Left renal pelvis (tissue), 4 donors: ENCODE data around the gene SCGB1A1. TPM values are rescaled to one million over a fixed set of nuclear protein-coding genes. Genes with fewer than 3 reads are reported as not detected.

ENCODE experiments used
- DNase-seq, 4 donors: peaks; one replicate each; pipeline ENCODE4 v3.0.0-alpha.2; 2013; ENCODE audit warnings: low read depth in 4 of 4, low spot score in 3 of 4
- polyA plus RNA-seq, 4 donors: library from polyadenylated mRNA; unstranded; fragments of 120-200 nt; gene quantifications; one replicate each; pipeline ENCODE4 v1.2.1, GENCODE V29; 2013; ENCODE audit not compliant: insufficient read length in 4 of 4

Gene SCGB1A1
- polyA plus RNA-seq, 4 donors, result not detected

DNA sequence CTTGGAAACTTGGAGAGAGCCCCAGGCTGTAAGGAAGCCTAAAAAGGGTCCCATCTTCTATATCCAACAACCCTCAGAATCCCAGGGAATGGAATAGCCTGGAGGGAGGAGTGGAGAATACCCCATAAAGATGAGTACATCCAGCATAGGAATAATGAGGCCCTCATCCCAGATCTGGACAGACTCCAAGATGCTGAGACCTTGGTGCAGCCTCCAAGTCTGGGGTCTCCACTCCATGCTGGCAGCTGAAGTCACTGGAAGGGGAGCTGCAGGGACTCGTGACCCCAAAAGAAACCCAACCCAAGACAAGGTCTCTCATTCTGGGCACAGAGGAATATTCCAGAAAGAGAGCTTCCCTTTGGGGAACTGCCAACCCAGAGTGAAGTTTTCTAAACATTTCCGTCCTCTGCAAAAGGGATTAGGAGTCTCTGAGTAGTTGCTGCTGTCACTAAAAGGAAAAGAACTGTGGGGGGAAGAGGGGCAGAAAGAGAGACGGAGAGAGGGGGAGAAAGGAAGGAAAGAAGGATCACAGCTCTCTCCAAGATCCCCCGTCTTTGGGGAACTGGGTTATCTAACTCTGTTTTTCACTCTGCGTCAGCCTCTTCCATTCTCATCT lies 589 bp downstream of the SCGB1A1 start:
- DNase-seq, result no peak

DNA sequence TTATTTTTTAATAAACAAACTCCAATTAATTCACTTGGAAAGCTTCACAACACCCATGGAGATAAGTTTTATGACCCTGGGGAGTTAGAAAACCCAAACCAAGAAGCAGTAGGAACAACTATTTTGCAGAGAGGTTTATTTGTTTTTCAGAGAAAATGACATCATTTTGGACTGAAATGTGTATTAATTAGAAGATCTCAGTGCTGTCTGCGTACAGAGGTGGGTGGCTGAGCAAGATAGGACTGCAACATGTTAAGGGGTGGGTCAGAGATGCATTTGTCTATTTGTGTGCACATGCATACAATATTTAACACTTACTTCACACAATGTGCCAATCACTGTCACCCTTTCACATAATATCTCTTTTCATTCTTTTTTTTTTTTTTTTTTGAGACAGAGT lies 1.1 kb downstream of the SCGB1A1 start:
- no peak for DNase-seq

DNA sequence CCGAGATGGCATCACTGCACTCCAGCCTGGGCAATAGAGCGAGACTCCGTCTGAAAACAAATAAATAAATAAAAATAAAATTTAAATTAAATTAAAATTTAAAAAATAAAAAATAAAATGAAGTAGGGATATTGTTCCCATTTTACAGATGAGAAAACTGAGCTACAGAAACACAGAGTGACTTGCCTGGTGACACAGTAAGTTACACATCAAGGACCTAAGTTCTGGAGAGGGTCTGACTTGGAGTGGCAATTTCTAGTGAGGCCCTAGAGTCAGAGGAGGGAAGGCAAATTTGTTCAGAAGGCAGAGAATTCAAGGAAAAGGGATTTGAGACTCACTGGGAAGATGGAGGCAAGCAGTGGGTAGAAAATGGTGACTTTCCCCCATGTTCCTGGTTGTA lies 2.0 kb downstream of the SCGB1A1 start:
- DNase-seq, result no peak

DNA sequence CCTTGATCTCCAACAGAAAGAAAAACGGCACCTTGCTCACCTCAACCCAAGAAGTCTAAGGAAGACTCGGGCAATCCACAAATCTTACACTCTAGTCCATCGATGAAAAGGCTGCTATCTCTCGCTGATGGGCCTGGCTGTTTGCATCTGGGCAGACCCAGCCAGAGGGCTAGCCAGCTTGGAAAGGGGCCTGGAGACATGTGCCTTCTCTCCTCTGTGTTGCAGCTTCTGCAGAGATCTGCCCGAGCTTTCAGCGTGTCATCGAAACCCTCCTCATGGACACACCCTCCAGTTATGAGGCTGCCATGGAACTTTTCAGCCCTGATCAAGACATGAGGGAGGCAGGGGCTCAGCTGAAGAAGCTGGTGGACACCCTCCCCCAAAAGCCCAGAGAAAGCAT lies 3.2 kb downstream of the SCGB1A1 start:
- no peak for DNase-seq

DNA sequence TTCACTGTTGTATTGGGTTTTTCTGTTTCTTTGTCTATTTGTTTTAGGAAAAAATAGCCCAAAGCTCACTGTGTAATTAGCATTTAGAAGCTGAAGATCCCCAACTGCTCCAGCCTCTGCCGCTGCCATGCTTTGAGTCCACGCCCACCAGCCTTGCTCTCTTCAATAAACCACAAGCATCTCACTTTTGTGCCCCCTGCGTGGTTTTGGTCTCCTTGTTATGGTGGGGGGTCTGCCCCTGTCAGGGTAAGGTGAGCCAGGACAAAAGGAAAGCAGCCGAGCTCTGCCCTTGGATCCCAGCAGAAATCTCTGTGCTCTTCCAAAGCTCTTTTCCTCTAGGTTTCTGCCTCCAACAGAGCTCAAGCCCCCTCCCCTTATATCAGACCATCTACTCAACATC lies 4.2 kb downstream of the SCGB1A1 start:
- DNase-seq, result no peak

DNA sequence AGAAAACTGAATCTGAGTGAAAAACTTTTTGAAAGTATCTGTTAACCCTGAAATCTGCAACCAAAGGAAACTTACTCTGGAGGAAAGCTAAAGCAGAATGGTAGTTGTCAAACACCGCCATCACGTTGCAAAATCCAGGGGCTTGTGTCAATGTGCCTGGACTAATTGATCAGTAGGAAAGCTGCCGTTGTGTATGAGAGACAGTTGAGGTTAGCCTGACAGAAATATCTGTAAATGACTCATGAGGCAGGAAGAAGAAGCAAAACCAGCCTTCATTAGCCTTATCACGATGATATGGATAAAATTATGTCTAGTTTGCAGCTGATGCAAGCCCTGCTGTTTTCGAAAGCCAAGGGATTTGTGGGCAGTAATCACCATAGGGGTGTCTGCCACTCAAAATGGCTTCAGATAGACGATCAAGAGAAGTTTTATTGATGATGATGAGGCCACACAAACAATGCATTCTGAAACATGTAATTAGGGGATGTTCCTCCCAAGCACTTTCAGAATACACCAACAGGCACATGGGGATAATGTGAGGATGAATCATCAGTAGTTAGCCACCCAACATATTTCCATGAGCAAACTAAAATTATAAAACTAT lies 8.9 kb downstream of the SCGB1A1 start:
- DNase-seq, result no peak

DNA sequence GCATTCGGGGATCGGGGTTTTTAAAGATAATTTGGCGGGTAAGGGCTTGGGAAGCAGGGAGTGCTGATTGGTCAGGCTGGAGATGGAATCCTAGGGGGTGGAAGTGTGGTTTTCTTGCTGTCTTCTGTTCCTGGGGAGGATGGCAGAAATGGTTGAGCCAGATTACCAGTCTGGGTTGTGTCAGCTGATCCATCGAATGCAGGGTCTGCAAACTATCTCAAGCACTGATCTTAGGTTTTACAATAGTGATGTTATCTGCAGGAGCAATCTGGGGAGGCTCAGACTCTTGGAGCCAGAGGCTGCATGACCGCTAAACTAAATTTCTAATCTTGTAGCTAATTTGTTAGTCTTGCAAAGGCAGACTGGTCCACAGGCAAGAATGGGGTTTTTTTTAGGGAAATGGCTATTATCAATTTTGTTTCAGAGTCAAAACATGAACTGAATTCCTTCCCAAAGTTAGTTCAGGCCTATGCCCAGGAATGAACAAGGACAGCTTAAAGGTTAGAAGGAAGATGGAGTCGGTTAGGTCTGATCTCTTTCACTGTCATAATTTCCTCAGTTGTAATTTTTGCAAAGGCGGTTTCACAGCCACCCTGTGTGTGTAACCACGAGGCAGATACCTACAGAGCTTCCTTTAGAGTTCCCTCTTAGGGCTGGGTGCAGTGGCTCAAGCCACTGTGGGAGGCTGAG lies 10.2 kb downstream of the SCGB1A1 start:
- DNase-seq, result no peak

DNA sequence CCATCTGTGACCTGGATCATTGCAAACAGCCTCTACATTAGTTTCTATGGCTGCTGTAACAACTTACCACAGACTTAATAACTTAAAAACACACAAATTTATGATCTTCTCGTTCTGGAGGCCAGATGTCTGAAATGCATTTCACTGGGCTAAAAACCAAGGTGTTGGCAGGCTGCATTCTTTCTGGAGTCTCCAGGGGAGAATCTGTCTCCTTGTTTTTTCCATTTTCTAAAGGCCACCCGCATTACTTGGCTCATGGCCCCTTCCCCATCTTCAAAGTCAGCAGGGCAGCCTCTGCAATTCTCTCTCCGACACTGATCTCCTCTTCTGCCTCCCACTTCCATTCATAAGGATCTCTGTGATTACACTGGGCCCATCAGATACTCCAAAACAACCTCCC lies 11.6 kb downstream of the SCGB1A1 start:
- no peak for DNase-seq

DNA sequence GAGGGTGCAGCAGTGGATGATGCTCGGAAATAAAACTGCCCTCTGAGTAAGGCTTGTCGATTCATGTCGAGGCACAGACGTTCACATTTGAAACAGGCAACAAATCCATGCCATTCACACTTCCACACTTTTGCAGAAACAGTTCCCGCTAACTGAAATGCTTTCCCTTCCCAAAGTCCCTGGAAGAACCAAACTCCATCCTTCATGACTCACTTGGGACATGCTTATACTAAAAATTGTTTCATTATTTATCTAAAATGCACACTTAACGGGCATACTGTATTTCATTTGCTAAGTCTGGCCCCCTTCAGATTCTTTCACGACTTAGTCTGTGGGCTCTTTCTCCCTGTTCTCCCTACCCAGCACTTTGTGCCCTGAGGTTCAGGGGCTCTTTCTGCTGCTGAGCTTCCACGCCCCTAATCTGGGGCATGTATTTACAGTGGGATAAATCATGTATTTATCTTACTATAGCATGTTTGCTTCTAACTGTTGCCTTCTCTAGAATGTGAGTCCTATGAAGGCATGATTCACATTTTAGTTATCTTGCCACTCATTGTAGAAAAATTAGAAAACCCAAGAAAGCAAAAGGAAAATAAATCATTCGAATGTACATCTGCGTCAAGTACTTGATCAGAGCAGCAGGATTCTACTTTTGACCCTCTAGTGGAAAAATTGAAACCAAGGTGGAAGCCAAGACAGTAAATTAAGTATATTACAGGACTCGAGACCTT lies 12.5 kb downstream of the SCGB1A1 start:
- no peak for DNase-seq

DNA sequence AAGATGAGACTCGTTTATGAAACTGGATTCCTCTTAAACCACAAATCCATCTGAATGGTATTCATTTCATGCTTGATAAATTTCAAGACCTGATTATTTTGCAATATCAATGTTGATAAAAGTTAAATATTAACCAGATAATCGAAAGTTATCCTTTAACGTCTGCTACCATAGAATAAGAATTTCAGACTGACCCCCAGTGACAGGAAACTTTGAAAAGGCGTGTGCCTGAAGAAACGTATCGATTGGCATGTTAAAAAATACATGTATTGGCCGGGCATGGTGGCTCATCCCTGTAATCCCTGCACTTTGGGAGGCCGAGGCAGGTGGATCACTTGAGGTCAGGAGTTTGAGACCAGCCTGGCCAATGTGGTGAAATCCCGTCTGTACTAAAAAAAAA lies 13.9 kb downstream of the SCGB1A1 start:
- DNase-seq, result no peak

DNA sequence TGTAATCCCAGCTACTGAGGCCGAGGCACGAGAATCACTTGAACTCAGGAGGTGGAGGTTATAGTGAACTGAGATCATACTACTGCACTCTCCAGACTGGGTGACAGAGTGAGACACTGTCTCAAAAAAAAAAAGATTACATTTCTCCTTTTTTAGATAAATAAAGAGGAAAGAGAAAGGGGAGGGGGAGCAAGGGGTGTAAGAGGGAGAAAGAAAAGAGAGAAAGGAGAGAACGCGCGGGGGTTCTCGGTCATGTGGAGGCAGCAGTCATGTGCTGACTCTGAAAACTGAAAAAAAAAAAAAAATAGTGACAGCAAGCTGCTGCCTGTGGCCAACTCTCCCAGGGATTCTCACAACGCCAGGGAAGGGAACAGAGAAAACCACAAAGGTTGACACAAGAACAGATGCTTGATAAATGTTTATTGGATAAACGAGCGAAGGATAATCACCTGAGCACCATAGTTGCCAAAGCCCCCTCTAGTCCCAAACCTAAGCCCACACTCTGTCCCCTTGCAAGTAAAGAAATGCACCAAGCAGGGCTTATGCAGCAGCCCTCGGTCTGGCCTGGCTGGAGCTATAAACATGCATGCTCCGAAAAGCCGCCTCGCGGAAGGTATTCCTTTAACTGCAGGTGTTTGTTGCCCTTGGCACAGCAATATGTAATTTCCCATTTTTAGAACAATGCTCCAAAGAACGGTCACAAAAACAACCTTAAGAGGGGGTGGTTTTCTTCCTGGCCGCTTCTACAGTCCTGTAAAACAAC lies 14.5 kb downstream of the SCGB1A1 start:
- DNase-seq, result no peak

DNA sequence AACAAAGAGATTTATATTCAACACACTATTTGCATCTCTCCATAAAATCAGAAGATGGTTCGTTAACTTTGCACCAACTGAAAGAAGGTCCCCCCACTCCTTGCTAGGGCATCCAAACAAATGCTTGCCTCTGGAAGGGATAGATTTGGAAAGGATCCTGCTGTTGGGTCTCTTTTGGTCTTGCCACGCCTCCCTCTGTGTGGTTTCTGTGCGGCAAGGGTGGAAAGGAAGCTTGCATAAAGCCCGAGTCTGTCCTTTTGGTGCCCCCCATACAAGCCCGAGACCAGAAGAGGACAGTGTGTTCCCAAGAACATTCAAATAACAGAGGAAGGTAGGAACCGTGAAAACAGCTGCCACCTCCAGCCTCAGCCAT lies 15.1 kb downstream of the SCGB1A1 start:
- DNase-seq, result no peak

DNA sequence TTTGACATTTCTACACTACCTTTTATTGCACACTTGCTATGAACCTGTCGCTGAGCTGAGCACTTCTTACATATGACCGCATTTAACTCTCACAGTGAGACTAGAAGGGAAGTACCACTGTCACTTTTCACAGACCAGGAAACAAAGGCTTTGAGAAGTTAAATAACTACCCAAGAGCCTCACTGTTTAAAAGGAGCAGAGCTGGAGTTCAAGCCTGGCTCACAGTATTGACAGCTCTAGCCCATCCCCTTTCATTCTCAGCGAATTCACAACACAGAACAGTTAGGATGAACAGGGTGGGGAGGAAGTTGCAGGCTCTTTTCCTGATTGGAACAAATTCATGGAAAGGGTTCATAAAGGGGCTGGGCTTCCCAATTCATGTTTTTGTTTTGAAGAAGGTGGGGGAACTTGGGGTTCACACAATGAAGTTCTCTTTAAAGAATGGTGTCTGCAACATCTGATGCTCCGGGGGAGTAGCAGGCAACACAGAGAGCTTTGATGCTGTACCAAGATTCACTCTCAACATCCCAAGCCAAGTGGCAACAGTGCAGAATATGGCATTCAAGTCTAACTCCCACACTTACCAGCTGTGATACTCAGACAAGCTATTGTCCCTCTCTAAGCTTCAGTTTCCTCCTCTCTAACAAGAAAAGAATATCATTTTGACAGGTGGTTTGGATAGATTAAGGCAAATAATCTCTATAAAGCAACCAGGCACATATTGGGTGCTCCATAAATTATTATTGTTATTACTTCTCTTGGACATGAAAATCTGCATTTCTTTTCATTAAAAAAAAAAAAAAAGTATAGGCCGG lies 17.2 kb downstream of the SCGB1A1 start:
- no peak for DNase-seq

DNA sequence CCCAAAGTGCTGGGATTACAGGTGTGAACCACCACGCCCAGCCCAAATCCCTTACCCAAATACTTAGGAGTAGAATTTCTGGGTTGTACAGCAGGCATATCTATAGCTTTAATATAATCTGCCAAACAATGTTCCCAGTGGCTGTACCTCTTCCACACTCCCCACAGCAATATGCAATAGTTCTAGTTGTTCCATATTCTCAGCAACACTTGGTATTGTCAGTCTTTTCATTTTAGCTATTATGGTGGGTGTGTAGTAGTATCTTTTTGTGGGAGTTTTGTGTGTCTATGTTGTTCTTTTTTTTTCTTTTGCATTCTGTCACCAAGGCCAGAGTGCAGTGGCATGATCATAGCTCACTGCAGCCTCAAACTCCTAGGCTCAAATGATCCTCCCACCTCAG lies 18.8 kb downstream of the SCGB1A1 start:
- DNase-seq, result no peak

DNA sequence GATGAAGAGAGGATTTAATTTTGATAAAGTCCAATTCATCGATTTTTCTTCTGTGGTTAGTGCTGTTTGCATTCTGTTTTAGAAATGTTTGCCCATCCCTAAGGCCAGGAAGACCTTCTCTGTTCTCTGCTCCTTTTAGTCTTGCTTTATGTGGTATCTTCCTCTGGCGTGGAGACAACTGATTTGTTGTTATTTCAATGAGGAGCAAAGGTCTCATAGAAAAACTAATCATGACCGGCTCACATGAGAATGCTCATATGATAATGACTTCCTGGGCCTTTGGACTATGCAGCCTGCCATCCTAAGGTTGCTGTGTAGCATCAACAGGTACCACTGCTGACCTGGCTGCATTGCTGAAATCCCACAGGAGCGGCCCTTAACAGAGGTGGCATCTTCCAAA lies 19.8 kb downstream of the SCGB1A1 start:
- no peak for DNase-seq

DNA sequence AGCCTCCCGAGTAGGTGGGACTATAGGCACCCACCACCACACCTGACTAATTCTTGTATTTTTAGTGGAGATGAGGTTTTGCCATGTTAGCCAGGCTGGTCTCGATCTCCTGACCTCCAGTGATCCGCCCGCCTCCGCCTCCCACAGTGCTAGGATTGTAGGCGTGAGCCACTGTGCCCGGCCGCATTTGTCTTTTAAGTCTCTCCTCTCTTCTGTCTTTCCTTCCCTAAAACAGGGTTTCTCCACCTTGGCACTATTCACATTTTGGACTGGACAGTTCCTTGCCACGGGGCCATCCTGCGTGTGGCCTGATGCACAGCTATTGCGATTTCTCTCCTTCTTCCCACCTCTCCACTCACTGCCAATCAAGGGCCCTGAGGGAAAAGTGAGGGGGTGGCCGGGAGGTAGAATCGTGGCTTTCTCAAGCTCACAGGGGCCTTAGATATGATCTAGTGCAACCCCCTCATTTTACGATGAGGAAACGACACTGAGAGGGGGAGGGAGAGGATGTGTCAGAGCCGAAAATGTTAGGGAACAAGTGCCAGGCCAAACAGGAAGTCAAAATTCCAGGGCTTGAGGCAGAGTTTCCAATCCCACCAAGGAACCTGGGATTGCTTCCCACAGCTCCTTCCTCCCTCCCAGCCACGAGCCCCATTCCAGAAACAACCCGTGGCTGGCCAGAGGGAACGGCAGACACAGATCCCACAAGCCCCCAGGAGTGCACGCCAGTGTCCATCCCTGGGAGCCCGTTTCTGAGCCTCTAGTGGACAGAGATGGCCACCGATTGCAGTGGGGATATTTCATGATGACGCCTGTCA lies 21.2 kb downstream of the SCGB1A1 start:
- DNase-seq, result no peak

DNA sequence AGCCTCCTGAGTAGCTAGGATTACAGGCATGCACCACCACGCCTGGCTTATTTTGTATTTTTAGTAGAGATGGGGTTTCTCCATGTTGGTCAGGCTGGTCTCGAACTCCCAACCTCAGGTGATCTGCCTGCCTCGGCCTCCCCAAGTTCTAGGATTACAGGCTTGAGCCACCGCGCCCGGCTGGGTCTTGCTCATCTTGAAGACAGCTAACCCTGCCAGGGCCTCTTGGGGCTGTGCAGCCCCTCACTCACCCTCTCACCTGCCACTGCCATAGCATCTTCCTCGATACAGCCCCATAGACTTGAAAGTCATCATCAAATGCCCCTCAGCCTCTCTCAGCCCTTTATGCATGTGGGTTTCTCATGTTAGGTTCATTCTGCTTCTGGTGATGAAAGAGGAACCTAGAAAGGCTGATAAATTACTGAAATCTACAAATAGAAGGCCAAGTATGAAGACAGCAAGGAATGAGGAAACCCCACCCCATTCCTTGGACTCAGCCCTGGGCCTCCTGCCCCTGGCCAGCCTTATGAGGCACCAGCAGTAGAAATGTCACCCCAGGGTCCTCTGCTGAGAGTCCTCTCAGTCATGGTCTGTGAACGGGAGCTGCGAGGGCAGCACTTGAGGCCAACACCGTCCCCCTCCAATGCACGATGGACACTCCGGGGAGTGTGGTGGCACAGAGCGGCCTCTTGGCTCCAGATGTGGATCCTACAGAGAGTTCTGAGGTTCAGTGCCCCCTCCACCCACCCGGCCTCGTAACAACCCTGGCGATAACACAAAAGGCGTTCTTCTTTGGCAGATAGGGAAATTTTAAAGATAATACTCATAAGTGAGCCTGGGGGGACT lies 24.8 kb downstream of the SCGB1A1 start:
- no peak for DNase-seq

DNA sequence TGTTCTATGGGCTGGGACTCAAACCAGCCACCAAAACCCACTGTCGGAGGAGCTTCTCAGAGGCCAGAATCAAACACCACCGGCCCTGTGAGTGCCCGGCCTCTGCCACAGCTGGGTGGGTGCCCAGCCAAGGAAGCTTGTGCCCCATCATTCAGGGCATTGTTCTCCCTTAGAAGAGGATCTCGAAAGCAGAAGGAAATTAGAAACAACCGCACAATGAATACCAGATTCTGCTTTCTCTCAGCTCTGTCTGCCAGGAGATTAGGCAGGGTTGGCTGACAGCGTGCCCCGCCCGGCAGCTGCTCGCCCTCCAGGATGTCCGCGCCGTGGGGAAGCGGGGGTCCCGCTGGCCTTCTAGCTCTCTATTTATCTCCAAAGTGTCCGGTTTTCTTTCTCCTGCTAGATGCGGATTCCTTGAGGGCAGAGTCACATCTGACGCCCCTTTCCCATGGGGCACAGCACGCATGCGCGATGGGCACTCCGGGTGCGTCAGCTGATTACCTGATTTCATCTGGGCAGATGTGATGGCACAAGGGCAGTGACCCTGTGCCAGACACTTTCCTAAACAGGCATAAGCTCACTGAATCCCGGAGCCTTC lies 25.5 kb downstream of the SCGB1A1 start:
- no peak for DNase-seq
